OCI-LY3 (cell line): ENCODE results near the gene SLC35D2.
A peak's percentile ranks its signal among the peaks of the same experiment; 100 is the strongest.

Experiments
- H2AFZ ChIP-seq: fragments of 200-600, 300-600 bp; shearing (Covaris generic); 2 replicates; pipeline ENCODE4 v1.6.0; 2014; ENCODE audit warnings: antibody characterized with exemption, low read depth, low read length
- H3K27ac ChIP-seq: fragments of 200-600, 300-600 bp; sonication (generic); 2 replicates; pipeline ENCODE4 v1.5.1; 2014; ENCODE audit warnings: mild to moderate bottlenecking, low read length, moderate library complexity, mixed read lengths
- H3K27me3 ChIP-seq: fragments of 200-600, 300-600 bp; sonication (generic); 2 replicates; pipeline ENCODE4 v1.6.1; 2014; ENCODE audit warnings: low read depth, low read length, mixed read lengths
- H3K36me3 ChIP-seq: fragments of 200-600, 300-600 bp; sonication (generic); replicated peaks from 2 replicates; pipeline ENCODE3; 2014; ENCODE audit warnings: low read depth, low read length, mixed read lengths
- H3K4me1 ChIP-seq: fragments of 300-600, 200-600 bp; sonication (generic); 2 replicates; pipeline ENCODE4 v1.6.1; 2014; ENCODE audit warnings: low read length, mixed read lengths
- H3K4me2 ChIP-seq: fragments of 200-600, 300-600 bp; sonication (generic); 2 replicates; pipeline ENCODE4 v1.6.1; 2014; ENCODE audit warnings: low read length, mixed read lengths
- H3K4me3 ChIP-seq: fragments of 300-600, 200-600 bp; sonication (generic); 2 replicates; pipeline ENCODE4 v1.5.1; 2014; ENCODE audit warnings: antibody characterized with exemption, mild to moderate bottlenecking, low read length, moderate library complexity
- H3K79me2 ChIP-seq: fragments of 300-600, 200-600 bp; shearing (Covaris generic); 2 replicates; pipeline ENCODE4 v1.6.1; 2014; ENCODE audit warnings: mild to moderate bottlenecking, low read length, mixed read lengths
- H3K9ac ChIP-seq: fragments of 300-600, 200-600 bp; shearing (Covaris generic); 2 replicates; pipeline ENCODE4 v1.6.0; 2014; ENCODE audit warnings: mild to moderate bottlenecking, low read length, moderate library complexity
- H3K9me3 ChIP-seq: fragments of 200-600, 300-600 bp; shearing (Covaris generic); 2 replicates; pipeline ENCODE4 v1.6.1; 2014; ENCODE audit warnings: low read length, mixed read lengths; ENCODE audit not compliant: insufficient read depth
- H4K20me1 ChIP-seq: fragments of 200-600, 300-600 bp; sonication (generic); 2 replicates; pipeline ENCODE4 v1.6.1; 2016; ENCODE audit warnings: low read length, mixed read lengths; ENCODE audit not compliant: insufficient read depth
- EZH2phosphoT487 ChIP-seq: fragments of 200-600 bp; shearing (Covaris generic); IDR thresholded peaks from 2 replicates; pipeline ENCODE4 v1.6.1; 2018; ENCODE audit warnings: antibody characterized with exemption, mixed run types, low read depth
- TF ChIP-seq, protein P1 (sequence below): fragments of 200-600, 300-600 bp; sonication (generic); IDR thresholded peaks from 2 replicates; pipeline ENCODE4 v1.5.1; 2014; ENCODE audit warnings: antibody characterized with exemption, low read length, low read depth

Gene SLC35D2

DNA sequence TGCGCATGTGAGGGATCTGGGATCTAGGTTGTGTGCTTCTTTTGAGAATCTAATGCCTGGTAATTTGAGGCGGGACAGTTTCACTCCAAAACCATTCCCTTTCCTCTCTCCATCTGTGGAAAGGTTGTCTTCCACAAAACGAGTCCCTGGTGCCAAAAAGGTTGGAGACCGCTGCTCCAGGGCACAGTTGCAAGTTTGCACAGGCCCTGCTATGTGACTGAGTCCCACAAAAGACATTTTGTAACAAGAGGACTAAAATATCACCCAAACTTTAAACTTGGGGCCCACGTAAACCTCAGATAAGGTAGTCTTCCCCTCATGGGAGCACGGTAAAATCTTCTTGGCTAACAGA is 40.5 kb upstream of the SLC35D2 start:
- Histone ChIP-seq H2AFZ (no peak overlapping the region), H3K4me1 (peaks cover 24% of the 10 kb centered on the region), H3K9me3 (no peaks in the 10 kb centered on the region), H3K4me2 (no peak overlapping the region), H3K79me2 (peaks cover 3% of the 10 kb centered on the region; the same call in 1 of the 2 replicates), H3K9ac (no peak overlapping the region), H3K36me3 (no peaks in the 10 kb centered on the region), H3K27me3 (no peaks in the 10 kb centered on the region), H3K4me3 (no peak overlapping the region), H4K20me1 (no peaks in the 10 kb centered on the region), H3K27ac (no peak overlapping the region)
- no peak for TF ChIP-seq EZH2phosphoT487
- TF ChIP-seq, protein P1, sequence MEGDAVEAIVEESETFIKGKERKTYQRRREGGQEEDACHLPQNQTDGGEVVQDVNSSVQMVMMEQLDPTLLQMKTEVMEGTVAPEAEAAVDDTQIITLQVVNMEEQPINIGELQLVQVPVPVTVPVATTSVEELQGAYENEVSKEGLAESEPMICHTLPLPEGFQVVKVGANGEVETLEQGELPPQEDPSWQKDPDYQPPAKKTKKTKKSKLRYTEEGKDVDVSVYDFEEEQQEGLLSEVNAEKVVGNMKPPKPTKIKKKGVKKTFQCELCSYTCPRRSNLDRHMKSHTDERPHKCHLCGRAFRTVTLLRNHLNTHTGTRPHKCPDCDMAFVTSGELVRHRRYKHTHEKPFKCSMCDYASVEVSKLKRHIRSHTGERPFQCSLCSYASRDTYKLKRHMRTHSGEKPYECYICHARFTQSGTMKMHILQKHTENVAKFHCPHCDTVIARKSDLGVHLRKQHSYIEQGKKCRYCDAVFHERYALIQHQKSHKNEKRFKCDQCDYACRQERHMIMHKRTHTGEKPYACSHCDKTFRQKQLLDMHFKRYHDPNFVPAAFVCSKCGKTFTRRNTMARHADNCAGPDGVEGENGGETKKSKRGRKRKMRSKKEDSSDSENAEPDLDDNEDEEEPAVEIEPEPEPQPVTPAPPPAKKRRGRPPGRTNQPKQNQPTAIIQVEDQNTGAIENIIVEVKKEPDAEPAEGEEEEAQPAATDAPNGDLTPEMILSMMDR, result no peak

DNA sequence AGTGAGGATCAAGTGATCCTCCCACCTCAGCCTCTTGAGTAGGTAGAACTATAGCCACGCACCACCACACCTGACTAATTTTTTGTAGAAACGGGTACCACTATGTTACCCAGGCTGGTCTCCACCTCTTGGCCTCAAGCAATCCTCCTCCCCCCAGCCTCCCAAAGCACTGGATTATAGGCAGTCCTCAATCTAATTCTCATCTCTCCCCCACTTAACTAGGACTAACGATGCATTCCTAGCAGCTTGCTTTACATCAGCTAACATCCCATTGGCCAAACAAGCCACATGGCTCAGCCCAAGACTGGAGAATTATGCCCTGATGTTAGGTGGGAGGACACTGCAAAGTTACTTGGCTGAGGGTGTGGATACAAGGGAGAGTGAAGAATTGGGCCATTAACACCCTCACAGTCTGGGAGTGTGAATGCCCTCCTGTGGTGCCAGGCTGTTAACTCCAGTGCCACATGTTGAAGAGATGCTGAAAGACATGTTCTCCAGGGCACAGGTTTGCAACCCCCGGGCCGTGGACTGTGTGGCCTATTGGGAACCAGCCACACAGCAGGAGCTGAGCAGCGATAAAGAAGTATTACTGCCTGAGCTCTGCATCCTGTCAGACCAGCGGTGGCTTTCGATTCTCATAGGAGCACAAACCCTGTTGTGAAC is 39.9 kb upstream of the SLC35D2 start:
- Histone ChIP-seq H4K20me1 (no peaks in the 10 kb centered on the region), H3K79me2 (peaks cover 3% of the 10 kb centered on the region; the same call in 1 of the 2 replicates), H2AFZ (no peak overlapping the region), H3K9me3 (no peaks in the 10 kb centered on the region), H3K27me3 (no peaks in the 10 kb centered on the region), H3K9ac (no peak overlapping the region), H3K4me3 (no peak overlapping the region), H3K4me1 (peaks cover 24% of the 10 kb centered on the region), H3K36me3 (no peaks in the 10 kb centered on the region), H3K27ac (no peak overlapping the region), H3K4me2 (no peak overlapping the region)
- TF ChIP-seq, protein P1, result no peak
- no peak for TF ChIP-seq EZH2phosphoT487

DNA sequence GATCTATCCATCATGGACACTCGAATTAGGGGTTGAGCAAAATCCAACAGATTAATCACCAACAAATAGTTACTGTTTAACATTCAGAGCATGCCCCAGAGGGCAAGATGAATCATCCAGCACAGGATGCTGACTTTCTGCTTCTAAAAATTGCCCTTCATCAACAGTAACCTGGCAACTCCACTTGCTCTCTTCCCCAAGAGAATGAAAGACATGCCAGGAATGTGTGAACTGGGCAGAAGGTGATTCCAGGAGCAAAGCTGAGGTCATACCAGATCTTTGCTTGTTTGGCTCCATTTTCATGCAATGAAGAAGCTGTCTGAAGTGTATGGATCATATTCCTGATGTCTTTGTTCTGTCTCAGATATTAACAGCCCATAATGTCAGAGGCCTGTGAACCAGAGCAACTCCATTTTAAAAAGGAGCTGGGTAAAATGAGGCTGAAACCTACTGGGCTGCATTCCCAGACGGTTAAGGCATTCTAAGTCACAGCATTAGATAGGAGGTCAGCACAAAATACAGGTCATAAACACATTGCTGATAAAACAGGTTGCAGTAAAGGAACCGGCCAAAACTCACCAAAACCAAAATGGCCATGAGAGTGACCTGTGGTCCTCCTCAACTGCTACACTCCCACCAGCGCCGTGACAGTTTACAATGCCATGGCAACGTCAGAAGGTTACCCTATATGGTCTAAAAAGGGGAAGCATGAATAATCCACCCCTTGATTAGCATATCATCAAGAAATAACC is 37.1 kb upstream of the SLC35D2 start:
- Histone ChIP-seq H3K79me2 (peaks cover 26% of the 10 kb centered on the region), H3K4me1 (peaks cover 30% of the 10 kb centered on the region), H3K9ac (peak overlapping the region; percentile 86), H3K36me3 (peaks cover 9% of the 10 kb centered on the region), H3K4me2 (peak overlapping the region; percentile 89), H3K27ac (peak overlapping the region; percentile 97), H3K27me3 (no peaks in the 10 kb centered on the region), H2AFZ (no peak overlapping the region), H4K20me1 (peaks cover 14% of the 10 kb centered on the region), H3K9me3 (no peaks in the 10 kb centered on the region), H3K4me3 (peak overlapping the region; percentile 89)
- TF ChIP-seq, protein P1, result no peak
- no peak for TF ChIP-seq EZH2phosphoT487

DNA sequence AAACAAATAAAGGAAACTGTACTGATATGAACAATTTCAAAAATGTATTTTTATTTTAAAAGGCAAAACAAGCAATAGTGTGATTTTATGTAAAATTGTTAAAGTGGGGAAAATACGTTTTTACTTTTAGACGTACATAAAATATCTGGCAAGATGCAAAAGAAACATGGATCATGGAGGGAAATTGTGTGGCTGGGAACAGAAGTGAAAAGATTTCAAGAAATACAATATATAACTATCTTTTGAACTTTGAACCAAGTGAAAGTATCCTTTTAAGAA is 36.1 kb upstream of the SLC35D2 start:
- H3K9me3 ChIP-seq, result no peaks in the 10 kb centered on the region
- TF ChIP-seq, protein P1, result no peak
- H3K27me3 ChIP-seq, result no peaks in the 10 kb centered on the region
- H3K79me2 ChIP-seq, result peaks cover 37% of the 10 kb centered on the region
- peaks cover 19% of the 10 kb centered on the region for H4K20me1 ChIP-seq
- peak overlapping the region; percentile 89 for H3K4me3 ChIP-seq
- peak overlapping the region; percentile 89 for H3K4me2 ChIP-seq
- H3K27ac ChIP-seq, result peak overlapping the region; percentile 97
- H3K9ac ChIP-seq, result peak overlapping the region; percentile 86
- peaks cover 10% of the 10 kb centered on the region for H3K36me3 ChIP-seq
- H2AFZ ChIP-seq, result no peak overlapping the region; the same call in 1 of the 2 replicates
- peaks cover 34% of the 10 kb centered on the region for H3K4me1 ChIP-seq
